Activated naive CD4-positive, alpha-beta T cell treated with anti-CD3 and anti-CD28 coated beads, Interleukin-2, amount 50 U/mL, for 16 hours (primary cell): ENCODE measurements around the gene CACNA1C.

Experiments
- DNase-seq: peaks from one replicate; pipeline ENCODE4 v3.0.0-alpha.2; 2020

The CACNA1C gene

DNA sequence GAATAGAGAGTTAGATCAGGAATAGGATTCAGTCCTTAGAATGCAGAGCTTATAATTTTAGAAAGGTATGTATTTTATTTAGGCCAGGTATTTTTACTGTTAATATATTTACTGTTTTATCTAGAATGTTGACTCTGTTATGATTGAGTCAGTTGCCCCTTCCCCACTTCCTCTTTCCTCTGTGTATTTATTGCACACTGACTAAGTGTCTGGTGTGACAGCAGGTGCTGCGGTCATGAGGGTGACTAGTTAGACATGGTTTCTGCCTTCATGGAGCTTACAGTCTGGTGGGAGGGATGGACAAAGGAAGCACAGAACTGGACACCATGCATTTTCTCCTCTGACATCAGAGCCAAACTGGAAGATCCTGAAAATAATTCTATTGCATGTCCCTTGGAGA lies 159.8 kb downstream of the CACNA1C start:
- no peak for DNase-seq

DNA sequence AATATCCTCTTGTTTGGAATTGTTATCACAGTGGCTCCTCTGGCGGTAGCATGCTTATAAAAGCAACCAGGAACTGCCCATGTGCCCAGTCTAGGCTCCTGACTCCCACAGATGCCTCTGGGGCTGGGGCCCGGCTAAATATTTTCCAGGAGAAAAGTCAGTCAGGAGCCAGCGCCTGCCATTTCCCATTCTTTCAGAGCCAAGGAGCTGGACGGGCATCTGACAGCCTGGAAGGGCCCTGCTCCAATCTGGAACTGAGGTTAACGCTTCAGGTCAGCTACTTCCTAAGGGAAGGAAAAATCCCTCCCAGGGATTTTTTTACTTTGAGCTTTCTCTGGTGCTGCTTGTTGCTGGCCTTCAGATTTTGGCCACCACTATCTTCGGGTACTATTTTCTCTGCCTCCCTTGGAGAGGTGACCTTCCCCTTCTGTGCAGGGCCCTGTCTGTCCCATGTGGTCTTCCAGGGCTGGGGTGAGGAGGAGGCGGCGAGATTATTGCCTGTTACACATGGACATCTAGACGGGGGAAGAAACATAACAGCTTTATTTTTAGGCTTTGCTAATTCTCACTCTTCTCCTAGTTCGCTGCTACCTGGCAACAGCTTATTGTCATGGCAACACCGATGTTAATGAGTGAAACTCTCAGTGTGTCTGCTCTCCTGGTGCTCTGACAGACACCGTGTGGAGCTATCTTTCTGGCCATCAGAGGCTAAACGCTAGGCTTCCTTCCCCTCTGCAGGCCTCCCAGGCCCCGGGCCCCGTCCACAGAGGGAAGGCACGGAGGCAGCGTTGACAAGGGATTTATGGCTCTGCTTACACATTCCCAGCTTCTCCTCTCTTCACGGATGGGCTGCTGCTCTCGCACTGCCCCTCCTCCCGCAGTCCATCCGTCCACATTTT lies 160.4 kb downstream of the CACNA1C start:
- no peak for DNase-seq

DNA sequence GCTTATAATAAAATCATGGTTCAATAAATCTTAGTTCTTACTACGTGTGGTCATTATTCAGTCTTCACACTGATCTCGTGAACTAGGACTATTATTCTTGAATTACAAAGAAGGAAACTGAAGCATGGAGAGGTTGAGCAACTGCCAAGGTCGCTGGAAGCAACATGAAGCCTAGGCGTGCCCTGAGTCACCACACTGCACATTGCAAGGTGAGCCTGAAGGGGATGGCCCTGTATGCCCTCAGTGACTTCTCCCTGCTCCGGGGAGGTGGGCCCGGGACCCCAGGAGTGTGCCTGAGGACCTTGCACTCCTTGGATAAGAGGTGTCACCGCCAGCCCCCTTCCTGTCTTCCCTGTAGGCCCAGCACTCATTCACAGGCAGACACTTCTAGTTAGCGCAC lies 161.6 kb downstream of the CACNA1C start:
- no peak for DNase-seq

DNA sequence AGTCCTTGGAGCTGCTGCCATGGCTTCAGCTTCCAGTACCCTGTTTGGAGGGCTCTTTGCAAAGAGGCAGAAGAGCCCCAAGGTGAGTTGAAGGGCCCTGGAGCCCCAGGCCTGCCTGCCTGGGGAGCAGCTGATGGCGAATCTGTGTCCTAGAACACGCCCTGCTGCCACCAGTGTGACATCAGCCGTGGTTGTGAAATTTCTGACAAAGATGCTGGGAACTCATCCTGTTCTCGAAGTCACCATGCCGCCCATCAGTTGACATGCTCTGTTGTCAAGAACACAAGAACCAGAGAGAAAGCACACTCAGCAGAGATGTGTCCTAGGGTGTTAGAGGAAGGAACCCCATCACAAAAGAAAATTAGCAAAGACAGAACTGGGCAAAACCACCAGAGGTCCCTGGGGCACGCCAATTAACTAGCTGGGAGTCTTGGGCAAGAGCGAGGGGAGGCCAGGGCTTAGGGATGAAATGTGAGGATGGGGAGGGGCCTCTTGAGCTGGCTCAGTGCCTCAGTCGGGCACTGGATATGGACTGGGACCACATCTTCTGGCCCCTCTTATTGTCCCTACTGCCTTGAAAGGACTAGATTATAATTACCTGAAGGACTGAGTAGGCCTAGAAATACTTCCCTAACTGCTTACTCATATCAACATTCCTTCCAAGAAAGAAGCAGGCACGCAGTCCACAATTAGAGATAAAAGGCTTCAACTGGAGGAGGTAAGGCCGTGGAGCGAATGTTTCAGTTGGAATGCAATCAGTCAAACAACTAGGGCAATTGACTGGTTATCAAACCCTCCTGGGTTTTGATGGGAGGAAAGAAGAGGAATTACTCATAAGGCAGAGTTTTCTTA lies 163.1 kb downstream of the CACNA1C start:
- no peak for DNase-seq

DNA sequence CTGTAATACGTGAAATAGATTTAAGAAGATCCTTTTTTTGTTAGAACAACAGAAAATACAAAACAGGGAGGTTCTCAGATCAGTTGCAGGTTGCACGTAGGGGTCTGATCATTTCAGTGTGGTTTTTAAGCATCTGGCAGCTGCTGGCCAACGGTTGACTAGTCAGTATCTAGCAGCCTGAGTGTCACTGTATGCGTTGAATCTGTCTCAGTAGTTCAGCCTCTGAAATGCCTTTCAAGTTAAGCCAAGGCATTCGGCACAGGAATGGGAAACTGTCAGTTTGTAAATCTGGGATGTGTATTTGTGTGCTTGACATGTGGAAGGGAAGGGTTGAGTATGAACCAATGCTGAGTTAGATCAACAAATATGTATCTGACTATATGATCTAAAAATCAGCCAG lies 165.9 kb downstream of the CACNA1C start:
- no peak for DNase-seq

DNA sequence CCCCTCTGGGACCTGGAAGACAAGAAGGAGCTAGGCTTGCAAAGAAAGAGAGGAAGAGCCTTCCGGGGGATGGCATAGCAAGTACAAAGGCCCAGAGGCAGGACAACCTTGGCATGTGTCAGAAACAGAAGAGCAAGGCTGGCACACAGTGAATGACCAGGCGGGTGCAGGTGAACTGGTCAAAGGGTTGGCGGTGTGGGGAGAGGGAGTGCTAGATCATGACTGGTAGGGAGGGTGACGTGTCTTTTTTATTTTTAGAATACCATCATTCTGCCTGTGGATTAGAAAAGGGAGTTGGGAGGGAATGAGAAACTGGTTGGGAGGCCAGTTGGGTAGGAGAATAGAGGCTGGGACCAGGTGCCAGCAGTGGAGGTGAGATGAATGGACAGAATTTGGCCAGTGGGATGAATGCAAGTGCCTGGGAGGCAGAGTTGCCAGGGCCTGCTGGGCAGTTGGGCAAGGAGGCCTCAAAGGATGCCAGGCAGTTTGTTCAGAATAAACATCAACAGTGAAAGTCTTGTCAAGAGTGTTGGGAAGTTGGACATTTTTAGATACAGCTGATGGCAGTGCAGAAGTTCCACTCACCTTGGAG lies 168.3 kb downstream of the CACNA1C start:
- no peak for DNase-seq

DNA sequence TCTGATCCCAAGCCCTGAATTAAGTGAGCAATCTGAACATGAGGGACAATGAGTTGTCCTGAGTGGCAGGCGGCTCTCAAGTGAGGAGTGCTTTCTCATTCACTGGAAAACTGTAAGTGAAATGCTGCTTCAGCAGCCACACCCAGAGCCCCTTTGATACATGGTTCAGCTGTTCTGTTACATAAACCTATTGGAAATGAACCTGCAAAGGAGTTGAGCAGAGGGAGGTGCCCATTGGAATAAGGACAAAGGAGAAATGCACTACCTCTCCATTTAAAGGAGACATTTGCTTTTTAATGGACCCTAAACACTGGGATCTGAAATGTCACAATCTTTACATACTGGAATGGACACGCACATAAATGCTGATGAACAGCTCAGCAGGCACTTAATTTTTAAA lies 169.9 kb downstream of the CACNA1C start:
- DNase-seq, result no peak

DNA sequence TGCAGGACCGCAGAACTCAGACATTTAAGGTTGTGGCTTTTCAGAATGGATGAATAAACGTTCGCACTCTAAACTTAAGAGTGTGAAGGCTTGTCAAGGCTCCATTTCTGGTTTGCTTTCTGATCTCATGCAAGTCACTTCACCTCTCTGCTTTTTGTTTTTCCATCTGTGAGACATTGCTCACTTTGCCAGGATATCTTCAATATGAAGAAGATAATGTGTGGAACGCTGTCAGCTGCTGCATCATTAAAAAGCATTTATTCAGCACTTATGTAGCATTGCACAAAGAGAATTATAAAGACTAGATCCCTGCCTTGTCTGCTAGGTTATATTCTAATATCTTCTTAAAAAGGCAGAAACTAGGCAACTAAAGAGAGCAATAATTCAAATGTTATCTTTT lies 172.2 kb downstream of the CACNA1C start:
- DNase-seq, result no peak

DNA sequence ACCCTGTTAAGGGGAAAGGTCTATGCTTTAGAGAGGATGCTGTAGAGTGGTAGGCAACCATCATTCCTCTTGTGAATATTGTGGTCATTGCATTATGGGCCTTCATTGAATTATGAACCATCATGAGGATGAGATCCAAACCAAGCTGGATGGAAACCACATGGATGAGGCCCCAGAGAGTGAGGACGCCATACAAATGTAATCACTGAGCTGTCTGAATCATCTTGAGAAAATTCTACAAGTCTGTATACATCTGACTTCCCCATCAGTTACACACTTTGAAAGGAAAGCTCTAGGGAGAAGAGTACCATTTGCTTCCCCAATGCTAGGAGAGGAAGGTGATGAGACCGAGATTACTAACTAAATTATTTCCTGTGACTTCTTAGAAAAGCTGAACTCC lies 172.9 kb downstream of the CACNA1C start:
- DNase-seq, result no peak

DNA sequence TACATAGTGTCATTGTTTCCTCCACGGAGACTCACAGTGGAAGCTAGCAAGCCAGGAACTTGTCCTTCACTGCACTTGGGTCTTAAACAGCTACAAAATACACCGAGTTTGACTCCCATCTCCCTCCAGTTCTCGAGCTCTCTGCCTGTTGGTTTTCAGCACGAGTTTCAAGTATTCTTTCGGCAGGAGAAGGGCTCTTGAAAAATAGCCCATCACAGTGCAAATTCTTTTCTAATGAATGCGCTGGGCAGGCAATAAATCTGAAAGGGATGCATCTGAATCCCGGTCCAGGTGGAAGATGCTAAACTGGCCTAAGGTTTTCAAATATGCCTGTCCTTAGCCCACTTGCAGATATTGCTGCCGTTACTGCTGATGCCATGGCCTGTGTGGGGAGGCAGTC lies 173.9 kb downstream of the CACNA1C start:
- no peak for DNase-seq

DNA sequence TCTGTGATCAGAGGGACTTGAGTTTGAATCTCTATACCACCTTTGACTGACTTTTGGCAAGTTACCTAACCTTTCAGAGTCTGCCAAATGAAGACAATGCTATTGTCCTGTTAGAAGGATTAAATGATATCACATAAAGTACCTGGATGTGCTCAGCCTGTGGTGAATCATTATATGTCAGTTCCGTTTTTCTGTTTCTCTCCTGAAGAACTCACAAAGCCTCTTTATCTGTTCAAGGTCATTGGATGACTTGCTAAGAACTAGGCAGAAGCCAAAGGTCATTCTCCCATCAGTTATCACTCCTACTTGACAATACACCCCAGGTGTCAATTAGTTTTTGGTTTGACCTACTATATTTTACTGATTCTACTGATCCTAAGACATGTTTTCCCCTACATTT lies 174.6 kb downstream of the CACNA1C start:
- DNase-seq, result no peak

DNA sequence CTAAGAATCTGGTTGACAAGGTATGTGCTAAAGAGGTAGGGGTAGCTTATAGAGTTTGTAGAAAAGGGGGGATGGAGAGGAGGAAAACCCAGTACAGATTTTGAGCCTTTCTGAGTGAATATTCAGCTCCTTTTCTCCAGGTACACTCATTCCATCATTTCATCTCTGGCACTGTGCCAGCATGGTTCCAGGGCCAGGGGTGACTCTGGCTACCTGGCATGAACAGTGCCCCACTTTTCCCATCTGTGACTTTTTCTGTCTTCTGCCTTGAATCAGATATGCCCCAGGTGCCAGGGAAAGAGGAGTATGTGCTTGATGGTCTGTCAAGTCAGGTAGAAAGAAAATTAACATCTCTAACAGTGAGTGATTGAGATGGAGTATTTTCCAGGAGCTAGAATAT lies 175.7 kb downstream of the CACNA1C start:
- DNase-seq, result no peak

DNA sequence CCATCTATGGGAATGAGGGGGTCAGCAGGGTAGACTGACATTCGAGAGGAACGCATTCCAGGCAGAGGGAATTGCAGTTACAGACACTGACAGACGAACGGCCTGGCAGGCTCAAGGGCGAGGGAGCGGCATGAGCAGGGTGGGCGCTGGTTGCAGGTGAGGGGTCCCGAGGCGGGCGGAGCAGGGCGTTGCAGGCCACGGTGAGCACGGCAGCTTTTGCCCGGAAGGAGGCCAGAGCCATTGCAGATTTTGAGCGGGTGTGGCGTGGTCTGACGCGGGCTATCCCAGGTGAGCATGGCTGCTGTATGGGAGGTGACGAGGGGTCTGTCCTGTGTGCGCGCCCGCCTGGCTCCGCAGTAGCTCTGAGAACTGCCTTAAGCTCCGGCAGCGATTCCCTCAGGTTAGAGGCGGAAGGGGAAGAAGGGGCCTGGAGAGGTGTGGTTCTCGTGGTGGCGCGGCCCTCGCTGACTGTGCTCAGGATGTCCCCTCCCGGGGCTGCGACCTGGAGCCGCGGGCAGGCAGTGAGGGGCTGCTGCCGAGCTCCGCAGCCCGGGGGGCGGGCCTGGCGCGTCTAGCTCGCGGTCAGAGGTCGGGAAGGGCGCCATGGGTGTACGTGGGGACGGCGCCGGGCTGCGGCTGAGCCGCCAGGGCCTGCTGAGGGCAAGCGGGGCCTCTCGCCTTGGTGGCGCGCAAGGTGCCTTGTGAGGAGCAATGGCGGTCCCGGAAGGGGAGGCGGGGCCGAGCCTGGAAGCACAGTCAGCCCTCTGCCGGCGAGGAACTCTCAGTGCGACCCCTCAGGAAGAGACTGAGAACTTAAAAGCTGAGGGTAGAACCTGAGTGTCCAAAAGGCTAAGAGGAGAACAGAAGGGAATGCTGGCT lies 177.1 kb downstream of the CACNA1C start:
- DNase-seq, result no peak

DNA sequence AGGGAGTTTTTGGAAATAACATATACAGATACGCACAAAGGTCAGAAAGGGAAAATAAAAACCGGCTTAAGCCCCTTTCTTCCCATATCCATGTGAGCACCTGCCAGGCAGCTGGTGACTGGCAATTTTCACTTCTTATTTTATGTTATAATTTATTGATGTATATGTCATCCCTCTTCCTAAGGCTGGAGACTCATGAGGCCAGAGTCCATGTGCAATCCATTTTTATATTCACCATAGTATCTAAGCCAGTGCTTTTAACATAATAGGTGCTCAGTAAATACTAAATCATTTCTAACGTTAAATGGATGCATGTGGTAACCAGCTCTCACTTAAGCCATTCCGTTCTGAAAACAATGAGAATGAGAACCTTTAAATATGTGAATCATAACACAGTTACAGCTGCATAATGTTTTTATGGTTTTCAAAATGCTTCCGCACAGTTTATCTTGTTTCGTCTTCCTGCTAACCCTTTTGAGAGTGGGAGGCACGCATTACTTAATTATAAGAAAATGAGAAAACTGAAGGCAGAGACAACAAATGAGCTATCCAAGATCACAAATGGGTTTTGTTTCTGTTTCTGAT lies 178.3 kb downstream of the CACNA1C start:
- no peak for DNase-seq

DNA sequence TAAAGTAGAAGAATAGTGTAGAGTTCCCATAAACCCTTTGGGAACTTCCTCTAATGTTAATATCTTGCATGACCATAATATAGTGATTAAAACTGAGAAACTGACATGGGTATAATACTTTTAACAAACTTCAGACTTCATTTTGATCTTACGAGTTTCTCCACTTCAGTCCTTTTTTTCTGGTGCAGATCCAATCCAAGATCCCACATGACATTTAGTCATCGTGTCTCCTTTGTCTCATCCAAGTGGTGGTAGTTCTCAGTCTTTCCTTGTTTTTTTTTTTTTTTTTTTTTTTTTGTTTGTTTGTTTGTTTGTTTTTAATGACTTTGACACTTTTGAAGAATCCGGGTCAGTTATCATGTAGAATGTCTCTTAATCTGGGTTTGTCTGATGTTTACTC lies 179.2 kb downstream of the CACNA1C start:
- no peak for DNase-seq

DNA sequence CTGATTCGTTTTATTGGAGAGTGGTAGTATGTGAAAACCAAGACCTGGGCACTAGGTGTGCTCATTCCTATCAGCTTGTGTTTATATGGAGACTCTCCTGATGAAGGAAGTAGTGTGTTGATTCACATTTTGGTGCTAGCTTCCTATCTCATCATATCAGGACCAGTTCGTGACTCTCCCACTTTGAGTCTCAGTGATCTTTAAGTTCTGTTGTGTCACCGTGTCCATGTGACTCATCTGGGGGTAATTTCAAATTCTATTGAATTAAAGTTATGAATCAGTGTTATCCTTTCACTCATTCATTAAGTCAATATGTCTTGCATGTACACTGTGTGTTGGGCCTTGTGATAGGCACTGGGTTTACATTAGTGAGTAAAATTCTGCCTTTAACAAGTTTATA lies 180.2 kb downstream of the CACNA1C start:
- no peak for DNase-seq

DNA sequence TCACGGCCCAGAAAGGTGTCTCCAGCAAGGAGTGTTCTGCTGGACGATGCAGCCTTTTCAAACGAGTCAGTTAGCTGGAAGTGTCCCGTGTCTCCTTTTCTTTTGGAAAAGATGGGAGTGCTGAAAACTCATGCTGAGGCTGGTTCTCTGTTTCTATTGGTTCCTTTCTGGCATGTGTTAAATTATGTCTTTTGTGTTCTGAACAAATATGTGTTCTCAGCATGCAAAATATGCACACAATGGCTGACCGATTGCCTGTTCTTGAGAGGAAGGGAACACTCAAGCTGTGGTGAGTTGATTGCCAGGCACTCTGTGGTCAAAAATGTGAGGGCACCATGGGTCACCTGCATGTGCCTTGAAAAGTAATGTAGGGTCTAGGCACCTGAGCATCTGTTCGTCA lies 181.3 kb downstream of the CACNA1C start:
- no peak for DNase-seq

DNA sequence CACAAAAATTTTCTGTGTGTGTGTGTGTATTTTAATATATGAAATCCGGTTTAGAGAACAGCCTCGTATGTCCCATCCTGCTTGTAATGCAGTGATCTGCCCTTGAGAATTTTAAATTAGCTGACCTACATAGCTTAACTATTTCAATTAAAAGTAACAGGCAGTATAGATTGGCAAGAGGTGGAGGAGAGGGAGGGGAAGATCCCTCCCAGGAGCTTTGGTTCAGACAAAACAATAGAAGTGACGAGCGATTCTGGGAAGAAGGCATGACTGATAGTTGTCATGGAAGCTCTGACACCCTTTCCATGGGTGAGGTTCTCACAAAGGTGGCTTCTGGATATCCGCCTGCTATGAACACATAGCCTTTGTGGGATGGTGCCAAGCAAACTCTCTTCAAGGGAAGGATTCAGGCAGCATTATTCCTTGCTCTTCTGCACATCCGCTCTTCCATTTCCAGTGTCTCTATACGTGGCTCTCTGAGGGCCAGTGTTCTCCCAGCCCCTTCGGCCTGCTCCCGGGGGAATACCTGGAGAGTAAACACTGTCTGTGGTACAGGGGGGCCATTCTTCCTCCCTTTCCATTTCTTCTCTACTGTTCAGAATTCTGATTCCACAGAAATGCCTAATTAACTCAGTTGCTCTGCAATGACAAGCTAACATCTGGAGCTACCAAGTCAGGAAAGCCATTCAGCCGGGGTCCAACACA lies 182.0 kb downstream of the CACNA1C start:
- no peak for DNase-seq

DNA sequence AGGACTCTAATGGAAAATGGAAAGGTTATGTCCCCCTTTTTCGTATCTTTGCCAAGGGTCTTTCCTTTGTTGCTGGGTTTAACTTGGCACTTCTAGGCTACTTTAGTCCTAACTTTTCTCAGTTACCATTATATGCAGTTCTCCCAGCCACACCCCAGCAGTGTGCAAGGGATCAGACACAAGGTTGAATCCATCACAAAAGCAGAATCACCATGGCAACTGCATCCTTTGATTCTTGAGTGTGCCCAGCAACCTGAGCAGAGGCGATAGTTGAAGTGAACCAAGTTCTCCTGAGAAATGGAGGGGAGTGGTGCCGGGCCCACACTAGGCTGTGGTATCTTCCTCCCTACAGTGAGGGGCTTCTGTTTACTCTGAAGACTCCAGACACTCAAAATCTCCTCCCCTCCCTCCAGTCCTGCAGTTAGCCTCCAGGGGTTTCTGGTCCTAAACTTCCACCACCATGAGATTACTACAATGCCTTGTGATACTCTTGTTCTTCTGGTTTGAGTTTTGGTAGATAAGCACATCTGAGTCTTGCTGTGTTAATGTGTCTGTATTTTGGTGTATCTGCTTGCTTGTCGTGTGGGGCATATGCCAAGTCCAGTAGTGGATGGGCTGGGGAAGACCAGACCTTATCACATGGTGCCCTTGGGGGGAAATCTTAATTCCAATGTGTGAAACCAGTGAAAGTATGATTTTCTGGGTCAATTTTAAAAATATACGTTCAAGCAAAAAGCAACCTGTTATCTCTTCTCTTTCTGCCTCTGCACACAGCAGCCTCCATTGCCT lies 183.9 kb downstream of the CACNA1C start:
- DNase-seq, result no peak

DNA sequence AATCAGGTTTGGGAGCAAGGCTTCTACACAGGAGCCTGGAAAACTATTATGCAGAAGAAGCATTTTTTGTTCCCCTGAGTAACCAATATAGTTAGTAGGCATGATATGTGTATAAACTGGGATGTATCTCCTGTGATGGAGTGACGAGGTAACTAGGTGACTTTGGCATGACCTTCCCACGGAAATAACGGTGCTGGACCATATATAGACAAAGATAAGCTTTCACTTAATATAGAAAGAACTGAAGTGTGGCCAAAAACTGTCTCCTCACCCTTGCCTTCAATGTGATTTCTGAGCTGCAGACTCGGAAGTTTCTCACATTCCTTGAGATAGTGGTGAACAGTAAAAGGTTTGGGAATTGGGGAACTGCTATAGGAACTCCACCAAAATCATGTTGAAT lies 185.3 kb downstream of the CACNA1C start:
- no peak for DNase-seq

DNA sequence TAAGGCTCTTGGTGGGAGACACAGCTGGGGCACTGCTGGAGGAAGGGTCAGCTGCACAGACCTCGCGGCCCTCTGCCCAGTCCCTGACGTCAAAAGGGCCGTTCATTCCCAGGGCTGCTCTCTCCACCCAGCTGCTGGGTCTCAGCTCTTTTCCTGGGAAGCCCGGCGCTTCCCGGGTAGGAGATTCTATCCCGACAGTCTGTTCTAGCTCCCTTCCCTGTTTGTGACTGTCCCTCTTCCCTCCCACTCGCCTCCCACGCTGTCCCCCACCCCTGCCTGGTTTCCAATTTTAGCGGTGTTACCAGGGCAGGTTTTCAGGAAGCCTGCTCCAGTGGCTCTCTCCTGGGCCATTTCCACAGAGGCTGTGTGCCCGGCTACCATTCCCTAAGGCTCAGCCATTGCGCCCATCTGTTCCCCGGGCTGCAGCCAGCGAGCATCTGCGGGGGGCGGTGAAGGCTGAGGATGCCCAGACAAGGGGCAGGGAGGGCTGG lies 186.6 kb downstream of the CACNA1C start:
- no peak for DNase-seq
